Islet precursor cell (in vitro differentiated cells): Measurements from ENCODE around the gene SOX30.

ENCODE experiments used
- DNase-seq: peaks from one replicate; pipeline ENCODE4 v3.0.0-alpha.2; 2018

The SOX30 gene

DNA sequence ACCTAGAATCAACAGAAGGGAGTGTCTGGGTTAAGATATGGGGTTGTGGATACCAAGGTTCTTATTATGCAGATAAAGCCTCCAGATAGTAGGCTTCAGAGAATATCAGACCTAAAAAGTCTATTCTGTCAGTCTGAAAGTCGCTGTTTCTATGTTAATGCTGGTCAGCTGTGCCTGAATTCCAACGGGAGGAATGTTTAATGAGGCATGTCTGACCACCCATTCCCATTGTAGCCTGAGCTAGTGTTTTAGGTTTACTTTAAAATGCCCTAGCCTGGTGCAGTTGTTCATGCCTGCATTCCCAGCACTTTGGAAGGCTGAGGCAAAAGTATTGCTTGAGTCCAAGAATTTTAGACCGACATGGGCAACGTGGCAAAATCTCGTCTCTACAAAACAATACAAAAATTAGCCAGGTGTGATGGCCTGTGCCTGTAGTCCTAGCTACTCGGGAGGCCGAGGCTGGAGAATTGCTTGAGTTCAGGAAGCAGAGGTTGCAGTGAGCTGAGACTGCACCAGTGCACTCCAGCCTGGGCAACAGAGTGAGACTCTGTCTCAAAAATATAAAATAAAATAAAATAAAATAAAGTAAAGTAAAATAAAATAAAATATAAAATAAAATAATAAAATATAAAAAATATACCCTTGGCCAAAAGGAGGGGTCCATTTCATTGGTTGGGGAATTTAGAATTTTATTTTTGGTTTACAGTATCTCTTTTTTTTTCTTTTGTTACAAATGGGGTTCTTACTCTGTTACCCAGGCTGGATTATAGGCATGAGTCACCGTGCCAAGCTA lies 7.8 kb upstream of the SOX30 start:
- DNase-seq: no peak

DNA sequence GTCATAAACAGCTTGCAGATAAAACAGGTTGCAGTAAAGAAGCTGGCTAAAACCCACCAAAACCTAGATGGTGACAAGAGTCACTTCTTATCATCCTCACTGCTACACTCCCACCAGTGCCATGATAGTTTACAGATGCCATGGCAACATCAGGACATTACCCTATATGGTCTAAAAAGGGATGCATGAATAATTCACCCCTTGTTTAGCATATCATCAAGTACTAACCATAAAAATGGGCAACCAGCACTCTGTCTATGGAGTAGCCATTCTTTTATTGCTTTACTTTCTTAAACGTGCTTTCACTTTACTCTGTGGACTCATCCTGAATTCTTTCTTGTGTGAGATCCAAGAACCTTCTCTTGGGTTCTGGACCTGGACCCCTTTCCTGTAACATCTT lies 6.7 kb upstream of the SOX30 start:
- DNase-seq: no peak

DNA sequence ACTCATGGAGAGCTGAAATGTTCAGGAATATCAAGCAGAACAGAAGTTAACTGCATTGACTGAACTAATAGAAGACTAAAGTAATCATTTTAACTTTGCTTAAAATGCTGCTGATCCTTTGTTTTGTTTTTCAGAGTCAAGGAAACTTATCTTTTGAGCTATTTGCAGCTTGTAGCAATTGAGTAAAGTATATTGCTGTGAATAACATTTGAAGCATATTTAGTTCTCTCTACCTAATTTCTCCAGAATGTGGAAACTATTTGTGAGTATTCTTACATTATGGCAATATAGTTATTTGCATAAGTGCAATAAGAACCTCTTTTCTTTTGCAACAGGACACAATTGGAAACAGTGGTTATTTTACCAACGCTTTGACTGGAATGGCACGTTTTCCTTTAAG lies 5.3 kb upstream of the SOX30 start:
- no peak for DNase-seq

DNA sequence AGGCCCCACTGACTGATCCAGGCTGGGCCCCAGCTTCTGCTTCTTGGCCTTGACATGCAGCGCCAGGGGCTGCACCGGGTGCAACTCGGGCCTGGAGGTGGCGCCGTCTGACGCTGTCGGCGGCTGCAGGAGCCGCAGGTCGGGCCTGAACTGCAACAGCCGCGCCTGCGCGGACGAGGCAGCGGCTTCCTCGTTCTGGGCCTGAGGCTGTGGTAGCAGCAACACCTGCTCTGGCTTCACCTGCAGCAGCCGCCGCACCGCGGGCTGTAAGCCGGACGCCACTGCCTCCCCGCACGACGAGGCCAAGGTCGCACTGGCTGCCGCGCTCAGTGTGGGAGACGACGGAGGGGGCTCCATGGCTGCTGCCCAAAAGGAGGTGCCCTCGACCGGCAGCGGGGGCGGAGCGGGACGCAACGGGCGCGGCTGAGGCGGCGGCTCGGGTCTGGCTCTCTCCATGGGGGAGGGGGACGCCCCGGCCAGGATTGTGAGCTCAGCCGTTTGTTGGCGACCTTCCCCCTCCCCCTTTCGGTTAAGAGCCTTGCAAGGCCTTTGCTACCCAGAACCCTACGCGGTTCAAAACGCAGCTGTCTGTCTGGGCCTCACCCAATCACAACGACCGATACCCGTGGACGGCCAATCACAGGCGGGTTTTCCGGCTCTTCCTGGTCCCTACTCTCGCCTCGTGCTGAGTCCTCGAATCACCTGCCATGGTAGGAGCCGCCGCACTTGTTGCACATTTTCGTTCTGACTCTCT lies 438 bp downstream of the SOX30 start:
- peak; percentile 68 for DNase-seq

DNA sequence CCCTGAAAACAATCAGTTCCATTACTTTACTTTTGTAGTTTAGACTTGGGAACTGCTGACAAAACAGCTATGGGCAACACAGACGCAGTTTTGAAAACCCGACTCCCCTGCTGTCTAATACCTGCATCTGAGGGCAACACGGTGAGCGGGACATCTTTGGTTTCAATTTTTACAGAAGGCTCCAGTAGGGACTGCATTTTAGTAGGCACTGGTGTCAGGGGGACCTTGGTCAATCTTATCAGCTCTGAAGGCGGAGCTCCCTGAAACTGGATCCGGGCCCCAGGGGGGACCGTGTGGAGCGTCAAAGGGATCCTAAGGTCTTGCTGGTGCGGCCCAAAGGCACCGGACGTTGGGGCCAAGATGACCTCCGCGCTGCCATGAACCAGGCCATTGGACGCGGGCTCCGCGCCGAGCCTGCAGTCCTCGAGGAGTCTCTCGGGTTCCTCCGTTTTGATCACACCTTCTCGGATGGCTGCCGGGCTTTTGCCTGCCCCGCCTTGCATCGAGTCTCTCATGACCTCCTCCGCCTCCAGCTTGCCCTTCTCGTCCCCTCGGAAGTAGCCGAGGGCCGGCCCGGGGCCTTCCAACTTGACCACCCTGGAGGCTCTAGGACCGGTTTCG lies 1.1 kb downstream of the SOX30 start:
- DNase-seq: no peak

DNA sequence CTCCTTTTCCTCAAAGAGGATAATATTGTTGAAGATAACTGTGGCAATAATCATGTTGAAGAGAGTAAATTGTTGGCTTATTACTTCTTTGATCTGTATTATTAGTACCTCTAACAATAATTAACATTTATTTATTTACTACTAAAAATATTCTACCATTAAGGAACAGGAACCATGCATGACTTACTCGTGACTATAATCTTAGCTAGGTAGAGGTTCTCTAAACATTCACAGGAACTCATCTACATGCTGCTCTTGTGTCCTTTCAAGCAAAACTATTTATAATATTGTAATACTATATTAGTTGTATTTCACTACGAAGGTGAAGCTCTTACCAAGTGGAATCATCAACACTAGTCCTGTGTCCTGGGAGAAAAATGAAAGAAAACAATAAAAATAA lies 3.1 kb downstream of the SOX30 start:
- no peak for DNase-seq

DNA sequence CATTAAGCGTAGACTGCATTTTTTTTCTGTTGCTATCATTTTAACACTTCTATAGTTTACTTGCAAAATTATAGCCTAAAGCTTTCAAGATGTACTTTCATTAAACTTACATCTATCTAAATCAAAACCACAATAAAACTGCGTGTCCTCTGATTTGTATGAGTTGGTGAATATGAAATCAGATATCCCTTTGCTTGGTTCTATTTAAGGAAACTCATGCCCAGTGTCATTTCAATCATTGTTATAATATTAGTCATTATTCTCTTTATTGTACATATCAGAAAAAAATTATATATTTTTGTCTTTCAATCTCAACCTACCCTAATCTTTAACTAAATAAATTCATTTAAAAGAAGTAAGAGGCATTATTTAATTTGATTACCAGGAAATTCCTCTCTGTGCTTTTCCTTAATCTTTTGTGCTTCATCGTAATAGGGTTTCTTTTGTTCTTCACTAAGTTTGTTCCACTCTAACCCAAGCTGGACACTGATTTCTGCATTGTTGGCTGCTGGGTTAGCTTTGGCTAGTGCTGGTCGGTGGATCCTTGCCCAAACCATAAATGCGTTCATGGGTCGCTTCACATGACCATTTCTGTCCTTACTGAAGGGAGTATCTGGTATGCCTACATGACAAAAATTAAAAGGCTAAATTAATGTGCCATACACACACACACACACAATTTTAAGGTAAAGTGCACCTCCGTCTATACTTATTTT lies 3.8 kb downstream of the SOX30 start:
- DNase-seq: no peak

DNA sequence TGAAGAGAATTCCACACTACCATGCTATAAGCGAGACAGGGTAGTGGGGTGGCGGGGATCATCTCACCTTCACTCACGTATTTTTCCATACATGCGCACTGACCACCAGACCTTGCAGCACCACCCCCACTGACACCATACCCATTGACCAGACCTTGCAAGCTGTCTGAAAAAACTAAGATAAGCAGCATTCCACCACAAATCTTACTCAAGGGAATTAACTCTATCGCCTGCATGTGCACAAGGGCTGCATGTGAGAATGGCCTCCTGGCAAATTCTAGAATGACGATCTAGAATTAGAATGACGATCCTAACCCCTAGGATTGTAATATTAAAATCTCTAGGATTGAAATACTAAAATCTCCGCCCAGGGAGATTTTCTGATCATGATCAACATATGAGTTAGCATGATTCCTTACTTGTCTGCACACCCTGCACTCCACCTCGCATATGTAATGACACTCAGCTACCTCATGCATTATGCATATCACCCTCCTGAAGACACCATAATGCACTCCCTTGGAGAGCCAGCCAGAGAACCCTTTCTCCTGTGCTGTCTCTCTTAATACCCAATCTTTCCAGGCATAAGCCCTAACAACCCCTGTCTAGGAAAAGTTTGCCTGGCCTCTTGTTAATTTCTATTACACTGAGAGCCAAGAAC lies 11.7 kb downstream of the SOX30 start:
- DNase-seq: no peak

DNA sequence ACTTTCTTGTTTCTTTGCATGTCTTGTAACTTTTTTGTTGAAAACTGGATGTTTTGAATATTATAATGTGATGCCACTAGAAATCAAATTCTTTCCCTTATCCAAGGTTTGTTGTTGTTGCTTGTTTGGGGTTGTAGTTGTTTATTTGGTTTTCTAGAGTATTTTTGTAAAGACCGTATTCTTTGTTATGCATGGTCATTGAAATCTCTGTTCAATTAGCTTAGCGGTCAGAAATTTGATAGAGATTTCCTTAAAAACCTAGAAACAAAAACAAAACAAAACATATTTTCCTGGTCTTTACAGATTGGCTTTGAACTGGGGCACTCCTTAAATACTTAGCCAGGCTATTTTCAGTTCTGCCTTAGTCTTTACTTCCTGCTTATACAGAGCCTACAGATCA lies 21.9 kb downstream of the SOX30 start:
- DNase-seq: no peak

DNA sequence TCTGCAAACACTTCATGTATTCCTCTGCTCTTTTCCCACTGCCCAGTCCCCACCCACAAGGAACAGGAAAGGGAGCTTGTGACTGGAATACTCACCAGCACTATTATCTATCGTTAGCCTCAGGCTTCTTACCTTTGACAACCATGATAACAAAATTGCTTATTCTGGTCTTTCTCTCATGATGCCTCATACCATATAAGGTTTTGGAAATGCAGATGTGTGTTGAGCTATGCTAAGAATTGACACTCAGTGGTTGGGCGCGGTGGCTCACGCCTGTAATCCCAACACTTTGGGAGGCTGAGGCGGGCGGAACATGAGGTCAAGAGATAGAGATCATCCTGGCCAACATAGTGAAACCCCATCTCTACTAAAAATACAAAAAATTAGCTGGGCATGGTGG lies 25.4 kb downstream of the SOX30 start:
- DNase-seq: no peak

DNA sequence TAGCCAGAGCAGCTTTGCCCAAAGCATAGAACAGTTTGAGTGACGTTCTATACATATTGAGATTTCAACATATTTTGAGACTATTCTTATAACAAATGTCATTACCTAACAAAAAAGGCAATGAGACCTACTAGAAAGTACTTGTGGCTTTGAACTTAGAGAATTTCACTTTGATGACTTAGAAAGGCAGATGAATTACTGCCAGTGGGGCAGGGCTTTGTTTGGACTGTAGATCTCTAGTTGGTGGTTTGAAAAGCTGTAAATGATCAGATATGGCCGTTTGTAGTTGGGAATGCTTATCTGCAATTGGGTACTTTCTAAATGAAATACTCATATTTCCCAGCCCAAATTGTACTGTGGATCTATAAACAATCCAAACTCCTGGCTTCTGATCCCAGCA lies 28.1 kb downstream of the SOX30 start:
- DNase-seq: no peak

DNA sequence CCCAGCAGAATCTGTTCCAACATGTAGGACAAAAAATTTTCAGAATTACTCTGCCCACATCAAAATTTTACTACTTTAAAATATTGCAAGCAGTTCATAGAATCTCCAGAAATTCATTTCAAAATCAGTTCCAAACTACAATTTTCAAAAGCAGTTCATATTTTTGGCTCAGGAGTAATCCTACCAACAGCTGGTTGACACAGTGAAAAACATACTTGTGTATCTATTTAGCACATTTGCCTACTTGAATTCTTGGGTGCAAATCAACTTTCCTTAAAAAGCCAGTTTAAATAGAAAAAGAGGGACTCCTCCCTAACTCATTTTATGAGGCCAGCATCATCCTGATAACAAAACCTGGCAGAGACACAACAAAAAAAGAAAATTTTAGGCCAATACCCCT lies 31.5 kb downstream of the SOX30 start:
- no peak for DNase-seq

DNA sequence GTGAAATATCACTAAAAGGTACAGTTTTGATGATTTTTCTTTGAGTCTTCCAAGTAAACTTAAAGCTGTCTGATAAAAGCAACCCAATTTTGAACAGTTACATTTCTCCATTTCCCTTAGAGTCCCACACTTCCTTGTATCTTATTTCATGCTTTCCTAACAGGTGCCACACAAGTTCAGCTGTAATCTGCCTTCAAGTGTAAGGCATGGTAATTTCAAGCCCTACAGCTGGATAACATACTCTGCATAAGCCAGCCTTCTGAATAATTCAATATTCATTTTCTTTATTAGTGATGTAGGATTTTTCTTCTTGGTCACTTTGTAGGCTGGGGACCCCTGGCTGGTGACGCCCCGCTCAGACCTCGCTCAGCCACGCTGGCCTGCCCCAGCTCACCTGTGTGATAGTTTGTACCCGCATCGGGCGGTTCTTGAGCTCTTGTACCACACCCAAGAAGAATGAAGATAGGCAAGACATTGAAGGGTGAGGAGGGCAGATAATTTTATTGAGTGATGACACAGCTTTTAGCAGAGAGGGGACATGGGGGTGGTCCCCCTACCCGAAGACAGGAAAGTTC lies 34.0 kb downstream of the SOX30 start:
- no peak for DNase-seq

DNA sequence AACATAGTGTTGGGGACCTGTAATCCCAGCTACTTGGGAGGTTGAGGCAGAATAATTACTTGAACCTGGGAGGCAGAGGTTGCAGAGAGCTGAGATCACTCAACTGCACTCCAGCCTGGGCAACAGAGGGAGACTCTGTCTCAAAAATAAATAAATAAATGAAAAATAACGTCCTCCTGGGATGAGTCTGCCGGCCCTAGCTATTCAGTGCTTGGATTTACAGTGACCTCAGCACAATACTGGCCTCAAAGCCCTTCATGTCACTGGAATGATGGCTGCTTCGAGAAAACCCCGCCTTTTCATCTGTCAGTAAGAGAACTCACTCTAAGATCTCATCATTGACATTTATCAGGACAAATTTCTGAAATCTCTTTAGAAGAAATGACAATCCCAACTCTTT lies 35.5 kb downstream of the SOX30 start:
- no peak for DNase-seq

DNA sequence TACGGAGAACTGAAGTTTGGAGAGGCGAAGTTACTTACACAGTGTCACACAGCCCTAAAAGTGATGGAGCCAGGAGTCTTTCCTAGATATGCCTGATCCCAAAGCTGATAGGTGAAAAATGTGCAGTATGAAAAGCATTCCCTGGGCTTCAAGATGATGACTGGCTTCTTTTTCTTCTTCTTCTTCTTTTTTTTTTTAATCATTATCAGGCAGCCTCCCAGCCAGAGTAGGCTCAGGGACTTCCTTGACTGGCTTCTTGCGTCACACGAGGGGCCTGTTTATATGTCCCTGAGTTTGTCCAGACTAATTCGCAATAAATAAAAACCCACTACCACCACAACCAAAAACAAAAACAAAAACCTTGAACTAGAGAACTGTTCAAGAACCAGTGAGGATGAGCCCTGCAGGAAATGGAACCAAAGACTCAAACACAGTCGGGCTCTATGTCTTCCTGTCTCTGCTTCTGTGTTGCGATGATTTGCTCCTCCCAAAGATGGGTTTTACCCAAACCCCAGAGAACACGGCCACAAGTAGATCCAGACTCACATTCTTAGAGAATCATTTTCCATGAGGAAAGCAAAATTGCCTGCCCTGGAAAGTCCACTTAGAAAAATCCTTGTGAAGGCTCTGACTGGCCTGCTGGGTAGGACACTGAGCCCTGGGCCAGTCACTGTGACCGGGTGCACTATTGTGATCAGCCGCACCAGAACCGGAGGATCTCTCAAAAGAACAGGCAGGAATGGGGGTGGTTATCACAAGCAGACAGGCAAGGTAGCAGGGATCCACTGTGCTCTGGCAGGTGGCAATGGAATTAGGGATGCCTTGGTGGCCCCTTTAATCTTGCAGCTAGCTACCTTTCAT lies 38.6 kb downstream of the SOX30 start:
- DNase-seq: no peak

DNA sequence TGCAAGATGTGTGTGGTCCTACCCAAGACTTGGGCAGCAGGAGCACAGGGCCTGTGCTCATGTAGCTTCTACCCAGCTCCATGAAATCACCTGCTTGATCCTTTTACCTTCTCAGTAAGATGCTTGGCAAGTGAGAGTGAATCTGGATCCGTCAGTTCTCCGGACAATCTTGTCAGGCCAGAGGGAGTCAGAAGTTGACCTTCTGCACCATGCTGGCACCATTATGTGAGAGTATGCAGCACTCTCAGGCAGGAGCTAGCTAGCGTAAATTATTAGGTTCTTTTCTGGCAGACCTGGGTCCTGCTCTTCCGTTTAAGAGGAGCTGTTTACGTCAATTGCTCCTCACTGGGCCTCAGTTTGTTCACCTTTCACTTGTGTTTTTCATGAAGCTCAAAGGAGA lies 39.7 kb downstream of the SOX30 start:
- DNase-seq: no peak

DNA sequence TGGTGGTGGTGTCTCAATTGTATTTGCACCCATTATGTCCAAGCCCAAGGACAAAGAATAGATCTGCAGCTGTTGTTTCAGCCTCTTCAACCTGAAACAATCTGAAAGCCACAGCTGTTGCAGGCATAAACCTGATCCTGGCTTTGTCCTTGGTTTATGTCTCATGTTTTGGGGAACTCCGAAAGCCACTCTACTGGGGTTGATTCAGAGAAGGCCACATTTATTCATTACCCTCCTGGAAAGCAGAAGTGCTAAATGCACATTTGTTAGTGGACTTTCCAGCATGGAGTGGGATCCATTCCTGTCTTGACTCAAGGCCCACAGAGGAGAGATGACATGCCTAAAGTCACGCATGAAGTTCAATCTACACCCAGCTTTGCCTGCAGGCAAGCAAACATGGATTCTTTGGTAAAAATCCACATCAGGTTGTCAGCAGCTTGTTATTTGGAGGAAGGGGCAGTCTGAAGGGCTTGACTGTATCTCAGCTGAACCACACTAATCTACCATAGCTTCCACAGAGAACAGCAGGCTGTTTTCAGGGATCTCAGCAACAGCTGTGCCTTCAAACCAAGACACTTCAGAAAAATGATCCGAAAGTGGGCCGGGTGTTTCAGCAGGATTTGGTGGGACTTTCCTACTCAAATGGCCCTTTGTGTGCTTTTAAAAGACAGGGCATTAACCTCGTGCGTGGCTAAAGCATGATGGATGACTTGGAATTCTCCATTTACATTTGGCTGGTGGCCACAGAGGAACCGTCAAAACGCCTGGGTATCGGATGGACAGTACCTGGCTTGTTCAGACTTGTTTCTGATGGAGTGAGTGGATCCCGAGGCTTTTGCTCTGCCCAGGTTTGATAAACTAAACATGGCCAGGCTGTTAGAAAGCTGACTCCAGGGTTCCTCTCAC lies 40.4 kb downstream of the SOX30 start:
- DNase-seq: no peak

DNA sequence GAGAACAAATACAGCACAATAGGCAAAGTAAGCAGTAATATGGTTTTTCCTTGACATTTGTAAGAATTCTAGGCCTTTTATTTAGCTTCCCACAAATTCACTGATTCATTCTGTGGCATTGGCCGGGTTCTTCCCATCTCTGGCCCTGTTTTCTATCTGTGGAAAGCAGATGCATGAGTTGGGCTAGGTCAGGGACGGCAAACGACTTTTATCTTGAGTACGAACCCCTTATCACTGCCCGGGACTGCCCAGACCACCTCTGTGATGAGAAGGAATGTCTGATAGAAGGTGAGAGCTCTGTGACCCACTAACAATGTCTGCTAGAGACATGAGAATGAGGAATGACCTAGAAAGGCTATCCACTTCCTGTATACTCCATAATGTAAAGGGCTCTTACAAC lies 41.2 kb downstream of the SOX30 start:
- DNase-seq: no peak

DNA sequence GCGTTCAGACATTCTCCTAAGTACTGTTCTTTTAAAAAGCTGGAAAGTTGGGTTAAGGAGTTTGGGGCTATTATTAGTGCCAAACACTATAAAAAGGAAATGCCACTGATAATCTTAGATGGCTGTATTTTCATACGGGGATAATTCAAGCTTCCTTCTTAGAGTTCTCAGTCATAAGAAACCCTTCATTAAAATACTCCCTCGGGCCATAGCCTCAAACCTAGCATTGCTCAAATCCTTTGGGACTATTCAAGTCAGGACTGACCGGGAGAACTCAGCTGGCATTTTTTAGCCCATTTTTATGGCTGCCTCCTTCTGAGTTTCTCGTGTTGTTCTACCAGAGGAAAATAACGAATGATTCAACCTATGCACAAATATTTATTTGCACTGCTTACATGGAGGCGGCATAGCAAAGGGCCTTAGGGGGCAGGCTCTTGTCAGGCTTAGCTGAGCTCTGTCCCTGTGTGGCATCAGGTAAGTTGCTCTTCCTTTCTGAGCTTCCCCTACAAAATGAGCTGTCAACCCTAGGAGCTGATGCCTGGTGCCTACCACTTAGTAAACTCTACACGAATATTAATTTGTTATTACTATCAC lies 43.2 kb downstream of the SOX30 start:
- no peak for DNase-seq
